ENCODE data around the gene C9orf78. TPM values are rescaled to one million over a fixed set of nuclear protein-coding genes. Genes with fewer than 3 reads are reported as not detected.

The C9orf78 gene
- polyA plus RNA-seq, 1 donor (not counting 4 experiments of a cell fraction or from before 2014, with no cell fraction given): 66.5 TPM

DNA sequence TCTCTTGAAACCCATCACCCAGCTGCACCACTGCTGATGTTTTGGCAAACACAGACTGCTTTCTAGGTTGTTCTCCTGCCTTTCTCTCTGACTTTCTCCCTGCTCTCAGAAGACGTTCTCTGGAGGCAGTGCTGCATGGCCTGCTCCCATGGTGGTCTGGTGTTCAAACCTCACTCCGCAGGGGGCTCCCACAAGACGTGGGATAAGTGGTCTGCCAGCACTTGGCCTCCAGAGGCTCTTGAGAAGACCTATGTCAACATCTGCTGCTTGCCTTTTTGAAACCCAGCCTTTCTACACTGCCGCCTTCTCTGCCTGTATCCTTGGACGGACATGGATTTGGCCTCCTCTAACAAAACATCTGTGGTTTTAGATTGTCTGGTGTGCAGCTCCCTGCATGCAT is 16.7 kb upstream of the C9orf78 start:
- no peak for FAIRE-seq

DNA sequence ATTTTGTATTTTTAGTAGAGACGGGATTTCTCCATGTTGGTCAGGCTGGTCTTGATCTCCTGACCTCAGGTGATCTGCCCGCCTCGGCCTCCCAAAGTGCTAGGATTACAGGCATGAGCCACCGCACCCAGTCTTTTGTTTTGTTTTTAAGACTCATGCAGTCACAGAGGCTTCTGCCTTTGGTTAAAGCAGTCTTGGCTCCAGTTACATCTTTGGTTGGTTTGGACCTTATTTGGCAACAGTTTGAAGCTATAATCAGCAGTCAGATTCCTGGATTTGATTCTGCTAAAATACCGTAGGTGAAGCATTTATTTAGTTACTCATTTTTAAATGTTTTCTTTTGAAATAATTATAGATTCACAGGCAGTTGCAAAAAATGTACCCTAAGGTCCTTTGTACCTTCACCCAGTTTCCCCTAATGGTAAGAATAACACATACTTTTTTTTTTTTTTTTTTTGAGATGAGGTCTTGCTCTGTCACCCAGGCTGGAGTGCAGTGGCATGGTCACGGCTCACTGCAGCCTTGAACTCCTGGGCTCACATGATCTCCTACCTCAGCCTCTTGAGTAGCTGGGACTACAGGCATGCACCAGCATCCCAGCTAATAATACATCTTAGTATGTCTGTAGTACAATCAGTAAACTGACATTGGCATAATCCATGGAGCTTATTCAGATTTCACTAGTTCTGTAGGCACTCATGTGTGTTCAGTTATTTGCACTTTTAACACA is 15.9 kb upstream of the C9orf78 start:
- no peaks in the 10 kb centered on the region for H3K9me1 ChIP-seq (ENCODE audit: control insufficient read depth, extremely low read depth, insufficient read depth, low read length)
- dilution Hi-C loops (cut with MboI; ENCODE audit: extremely low pct_ligation_motif_present, low sequenced_read_pairs): no loop called here
- no peaks in the 10 kb centered on the region for H3K79me2 ChIP-seq (ENCODE audit: control insufficient read depth, insufficient read depth, low read length)
- no peaks in the 10 kb centered on the region for H3K9me3 ChIP-seq (ENCODE audit: control insufficient read depth, low read depth, low read length)
- no peak overlapping the region for H3K4me2 ChIP-seq (ENCODE audit: control insufficient read depth, extremely low read depth, insufficient read depth, low read depth, low read length)
- H3K4me3 ChIP-seq (ENCODE audit: control insufficient read depth in 2 of 3, extremely low read depth in 1 of 3, insufficient read depth in 2 of 3, low read depth in 1 of 3, low read length in 3 of 3): no peak overlapping the region
- H3K9ac ChIP-seq (ENCODE audit: control insufficient read depth, extremely low read depth, insufficient read depth, low read length): no peak overlapping the region
- no peak overlapping the region for H2AFZ ChIP-seq (ENCODE audit: control insufficient read depth, low read length)
- FAIRE-seq: no peak
- peaks cover 8 to 17% of the 10 kb centered on the region in 2 experiments for H3K36me3 ChIP-seq (ENCODE audit: control insufficient read depth in 2 of 2, extremely low read depth in 1 of 2, insufficient read depth in 2 of 2, low read length in 2 of 2)
- no peaks in the 10 kb centered on the region for H4K20me1 ChIP-seq (ENCODE audit: control insufficient read depth, extremely low read depth, insufficient read depth, low read length)
- no peak overlapping the region for H3K27ac ChIP-seq (ENCODE audit: control insufficient read depth, insufficient read depth, low read length)
- TF ChIP-seq, protein P1, sequence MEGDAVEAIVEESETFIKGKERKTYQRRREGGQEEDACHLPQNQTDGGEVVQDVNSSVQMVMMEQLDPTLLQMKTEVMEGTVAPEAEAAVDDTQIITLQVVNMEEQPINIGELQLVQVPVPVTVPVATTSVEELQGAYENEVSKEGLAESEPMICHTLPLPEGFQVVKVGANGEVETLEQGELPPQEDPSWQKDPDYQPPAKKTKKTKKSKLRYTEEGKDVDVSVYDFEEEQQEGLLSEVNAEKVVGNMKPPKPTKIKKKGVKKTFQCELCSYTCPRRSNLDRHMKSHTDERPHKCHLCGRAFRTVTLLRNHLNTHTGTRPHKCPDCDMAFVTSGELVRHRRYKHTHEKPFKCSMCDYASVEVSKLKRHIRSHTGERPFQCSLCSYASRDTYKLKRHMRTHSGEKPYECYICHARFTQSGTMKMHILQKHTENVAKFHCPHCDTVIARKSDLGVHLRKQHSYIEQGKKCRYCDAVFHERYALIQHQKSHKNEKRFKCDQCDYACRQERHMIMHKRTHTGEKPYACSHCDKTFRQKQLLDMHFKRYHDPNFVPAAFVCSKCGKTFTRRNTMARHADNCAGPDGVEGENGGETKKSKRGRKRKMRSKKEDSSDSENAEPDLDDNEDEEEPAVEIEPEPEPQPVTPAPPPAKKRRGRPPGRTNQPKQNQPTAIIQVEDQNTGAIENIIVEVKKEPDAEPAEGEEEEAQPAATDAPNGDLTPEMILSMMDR (optimal IDR thresholded peaks at IDR 0.05 in 1 of 3, IDR thresholded peaks at IDR 0.05 in 1 of 3, conservative IDR thresholded peaks at IDR 0.05 in 1 of 3; ENCODE audit: extremely low read depth in 1 of 3, insufficient read depth in 2 of 3, low read length in 3 of 3): no peak
- no peak for TF ChIP-seq EZH2 (IDR thresholded peaks at IDR 0.05; ENCODE audit: low read length)
- H3K27me3 ChIP-seq (ENCODE audit: control insufficient read depth, extremely low read depth, insufficient read depth, low read length): no peaks in the 10 kb centered on the region
- H3K4me1 ChIP-seq (ENCODE audit: control insufficient read depth, extremely low read depth, insufficient read depth, low read length): no peaks in the 10 kb centered on the region
- DNase-seq (ENCODE audit: low read depth, low spot score): no peak

More for the DNA sequence above, 16.7 kb upstream of the C9orf78 start:
- no peaks in the 10 kb centered on the region for H3K9me3 ChIP-seq (ENCODE audit: control insufficient read depth, low read depth, low read length)
- peaks cover 13 to 19% of the 10 kb centered on the region in 2 experiments for H3K36me3 ChIP-seq (ENCODE audit: control insufficient read depth in 2 of 2, extremely low read depth in 1 of 2, insufficient read depth in 2 of 2, low read length in 2 of 2)
- DNase-seq (ENCODE audit: low read depth, low spot score): no peak
- no peak overlapping the region for H2AFZ ChIP-seq (ENCODE audit: control insufficient read depth, low read length)
- dilution Hi-C loops (cut with MboI; ENCODE audit: extremely low pct_ligation_motif_present, low sequenced_read_pairs): no loop called here
- no peaks in the 10 kb centered on the region for H3K4me1 ChIP-seq (ENCODE audit: control insufficient read depth, extremely low read depth, insufficient read depth, low read length)
- no peaks in the 10 kb centered on the region for H3K79me2 ChIP-seq (ENCODE audit: control insufficient read depth, insufficient read depth, low read length)
- no peaks in the 10 kb centered on the region for H3K27me3 ChIP-seq (ENCODE audit: control insufficient read depth, extremely low read depth, insufficient read depth, low read length)
- no peak overlapping the region for H3K4me2 ChIP-seq (ENCODE audit: control insufficient read depth, extremely low read depth, insufficient read depth, low read depth, low read length)
- H3K4me3 ChIP-seq (ENCODE audit: control insufficient read depth in 2 of 3, extremely low read depth in 1 of 3, insufficient read depth in 2 of 3, low read depth in 1 of 3, low read length in 3 of 3): no peak overlapping the region
- no peak for TF ChIP-seq EZH2 (IDR thresholded peaks at IDR 0.05; ENCODE audit: low read length)
- TF ChIP-seq, protein P1 (optimal IDR thresholded peaks at IDR 0.05 in 1 of 3, IDR thresholded peaks at IDR 0.05 in 1 of 3, conservative IDR thresholded peaks at IDR 0.05 in 1 of 3; ENCODE audit: extremely low read depth in 1 of 3, insufficient read depth in 2 of 3, low read length in 3 of 3): no peak
- no peaks in the 10 kb centered on the region for H3K9me1 ChIP-seq (ENCODE audit: control insufficient read depth, extremely low read depth, insufficient read depth, low read length)
- H4K20me1 ChIP-seq (ENCODE audit: control insufficient read depth, extremely low read depth, insufficient read depth, low read length): no peaks in the 10 kb centered on the region
- no peak overlapping the region for H3K27ac ChIP-seq (ENCODE audit: control insufficient read depth, insufficient read depth, low read length)
- H3K9ac ChIP-seq (ENCODE audit: control insufficient read depth, extremely low read depth, insufficient read depth, low read length): no peak overlapping the region
